Adrenal gland (tissue), 5 donors: Measurements from ENCODE around the gene ZCCHC14.

ENCODE experiments used
- CTCF ChIP-seq, 6 experiments: fragments of 450-650 bp in 4 of 6; fragments of 200-600 bp in 2 of 6; sonication (generic) in 1 of 6; IDR thresholded peaks; 1 replicate in 5 of 6; 2 replicates in 1 of 6; pipeline versions ENCODE4 v1.5.1 to v1.8.0; 2016 to 2021; ENCODE audit warnings: antibody characterized with exemption in 6 of 6, mild to moderate bottlenecking in 2 of 6, moderate library complexity in 1 of 6
- POLR2A ChIP-seq, 2 donors: fragments of 450-650 bp; IDR thresholded peaks; one replicate each; pipeline ENCODE4 v1.6.1; 2017; ENCODE audit warnings: antibody characterized with exemption in 2 of 2, mild to moderate bottlenecking in 2 of 2, moderate library complexity in 1 of 2
- donor health status: DM: no; HTN: no; CAD: no.

DNA sequence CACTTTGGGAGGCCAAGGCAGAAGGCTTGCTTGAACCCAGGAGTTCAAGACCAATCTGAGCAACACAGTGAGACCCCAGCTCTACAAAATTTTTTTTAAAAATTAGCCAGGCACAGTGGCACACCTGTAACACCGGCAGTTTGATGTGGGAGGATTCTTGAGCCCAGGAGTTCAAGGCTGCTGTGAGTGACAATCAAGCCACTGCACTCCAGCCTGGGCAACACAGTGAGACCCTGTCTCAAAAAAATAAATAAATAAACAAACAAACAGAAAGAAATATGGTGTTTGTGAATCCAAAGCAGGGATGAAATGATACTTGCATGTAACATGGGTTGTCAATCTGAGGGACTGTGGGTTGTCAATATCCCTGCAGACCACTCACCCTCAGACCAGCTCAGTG lies 125.9 kb downstream of the ZCCHC14 start:
- TF ChIP-seq POLR2A (IDR thresholded peaks at IDR 0.05) (no peak), CTCF (IDR thresholded peaks at IDR 0.05) (no peak)
